NOMO-1 treated with dmso at 0.1 percent for 144 hours (cell line): ENCODE measurements around the gene TPCN2.

Source experiments
- DNase-seq: peaks from one replicate; lab custom pipeline; 2025; ENCODE audit not compliant: unreplicated experiment; lab: John Stamatoyannopoulos, UW

The TPCN2 gene

GRCh38 chr11:69037074-69037473, 11.7 kb upstream of the TPCN2 start:
- DNase-seq, result no peak

- DNase-seq, result no peak
These were observed 11.2 kb upstream of the TPCN2 start for GRCh38 chr11:69037544-69037943.

GRCh38 chr11:69039501-69039900, 9.2 kb upstream of the TPCN2 start:
- DNase-seq, result no peak

- no peak for DNase-seq
These were observed 8.7 kb upstream of the TPCN2 start for GRCh38 chr11:69040051-69040450.

GRCh38 chr11:69040581-69041260, 8.0 kb upstream of the TPCN2 start:
- no peak for DNase-seq

- DNase-seq, result no peak
These were observed 7.2 kb upstream of the TPCN2 start for GRCh38 chr11:69041516-69041915.

- peak; percentile 10 for DNase-seq
These were observed 4.4 kb upstream of the TPCN2 start for GRCh38 chr11:69044111-69045013.

GRCh38 chr11:69048031-69048693, 570 bp upstream of the TPCN2 start:
- no peak for DNase-seq

GRCh38 chr11:69049490-69049867, 747 bp downstream of the TPCN2 start:
- DNase-seq, result peak; percentile 32

GRCh38 chr11:69050592-69051380, 2.1 kb downstream of the TPCN2 start:
- DNase-seq, result no peak

GRCh38 chr11:69051381-69052342, 2.9 kb downstream of the TPCN2 start:
- no peak for DNase-seq

- DNase-seq, result no peak
These were observed 3.8 kb downstream of the TPCN2 start for GRCh38 chr11:69052343-69053168.

- DNase-seq, result no peak
These were observed 4.4 kb downstream of the TPCN2 start for GRCh38 chr11:69053169-69053477.

GRCh38 chr11:69053546-69054396, 5.0 kb downstream of the TPCN2 start:
- DNase-seq, result no peak

- DNase-seq, result no peak
These were observed 5.9 kb downstream of the TPCN2 start for GRCh38 chr11:69054397-69055211.

- no peak for DNase-seq
These were observed 6.5 kb downstream of the TPCN2 start for GRCh38 chr11:69055212-69055586.
